Stomach smooth muscle (tissue), 2 donors: Measurements from ENCODE around the gene PDXDC1.
A peak's percentile ranks its signal among the peaks of the same experiment; 100 is the strongest.
"Not testable (repeated sequence)": the region's sequence is repeated elsewhere in the genome, so short reads cannot be mapped to it uniquely, and the experiment has no call there.

Source experiments
- H3K27ac ChIP-seq: one replicate; pipeline ENCODE4 v1.7.0; 2013; ENCODE audit warnings: mild to moderate bottlenecking, low read length, inconsistent platforms
- H3K27me3 ChIP-seq, 2 donors: one replicate each; pipeline ENCODE4 v1.7.0; 2013; ENCODE audit warnings: low read length in 2 of 2; ENCODE audit not compliant: insufficient read depth in 2 of 2, control insufficient read depth in 1 of 2
- H3K36me3 ChIP-seq, 2 donors: one replicate each; pipeline ENCODE4 v1.7.0; 2013; ENCODE audit warnings: low read length in 2 of 2; ENCODE audit not compliant: control insufficient read depth in 2 of 2, insufficient read depth in 2 of 2
- H3K4me1 ChIP-seq: one replicate; pipeline ENCODE4 v1.7.0; 2013; ENCODE audit warnings: low read length; ENCODE audit not compliant: control insufficient read depth, insufficient read depth
- H3K4me3 ChIP-seq, 2 donors: one replicate each; pipeline ENCODE4 v1.7.0; 2013; ENCODE audit warnings: low read length in 2 of 2
- H3K9ac ChIP-seq, 2 donors: one replicate each; pipeline ENCODE4 v1.7.0; 2013; ENCODE audit warnings: low read length in 2 of 2, mild to moderate bottlenecking in 1 of 2
- H3K9me3 ChIP-seq, 2 donors: one replicate each; pipeline ENCODE4 v1.7.0; 2013; ENCODE audit warnings: low read length in 2 of 2; ENCODE audit not compliant: control insufficient read depth in 2 of 2
- donor health status: healthy.
- donor health status: Pancreatic carcinoma.

The PDXDC1 gene

DNA sequence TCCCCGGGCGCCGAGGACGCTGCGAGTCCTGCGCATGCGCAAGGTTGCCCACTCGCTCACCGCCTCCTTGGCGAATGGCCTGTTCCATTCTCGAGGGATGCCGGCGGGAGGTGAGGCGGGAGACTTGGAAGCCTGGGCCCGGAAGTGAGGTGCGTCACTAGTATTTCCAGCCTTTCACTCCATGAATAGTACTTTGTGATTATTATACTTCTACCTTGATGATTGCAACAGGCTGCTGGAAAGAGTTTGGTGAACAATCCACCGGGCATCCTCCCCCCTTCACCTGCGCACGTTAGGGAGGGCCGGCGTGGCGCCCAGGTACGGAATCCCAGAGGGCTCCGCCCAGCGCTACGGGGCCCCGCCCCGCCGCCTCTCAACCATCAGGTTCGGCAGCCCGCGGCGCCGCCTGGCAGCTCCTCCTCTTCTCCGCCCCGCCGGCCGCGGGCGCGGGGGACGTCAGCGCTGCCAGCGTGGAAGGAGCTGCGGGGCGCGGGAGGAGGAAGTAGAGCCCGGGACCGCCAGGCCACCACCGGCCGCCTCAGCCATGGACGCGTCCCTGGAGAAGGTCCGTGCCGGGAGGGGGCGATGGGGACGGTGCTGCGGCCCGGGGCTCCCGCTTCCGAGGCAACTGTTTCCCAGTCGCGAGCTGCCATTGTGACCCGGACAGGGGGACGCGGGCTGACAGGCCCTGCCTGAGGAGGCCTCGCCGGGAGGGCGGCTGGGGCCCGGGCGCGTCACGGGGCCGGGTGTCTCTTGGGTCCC lies at the start of gene PDXDC1:
Gene PDXDC1, plus strand, starts transcription at position 371 of the 762 bp plus-strand sequence. Its CDS starts 174 bp downstream, at position 545.
- Histone ChIP-seq H3K9ac (peak within 1 kb of the TSS; percentile 76 to 84), H3K27ac (peak within 1 kb of the TSS; percentile 81), H3K4me3 (peak within 1 kb of the TSS; percentile 75 to 91)
- not testable (repeated sequence) for H3K27me3 ChIP-seq, H3K4me1 ChIP-seq, H3K36me3 ChIP-seq, H3K9me3 ChIP-seq

- not testable (repeated sequence) for H3K9ac ChIP-seq, H3K4me3 ChIP-seq, H3K9me3 ChIP-seq, H3K4me1 ChIP-seq, H3K27ac ChIP-seq, H3K27me3 ChIP-seq, H3K36me3 ChIP-seq
Measured at GRCh38 chr16:14928064-14928714, 46.6 kb upstream of the PDXDC1 start.

GRCh38 chr16:14929176-14929575 lies 45.6 kb upstream of the PDXDC1 start:
- not testable (repeated sequence) for H3K9ac ChIP-seq, H3K9me3 ChIP-seq, H3K4me1 ChIP-seq, H3K27me3 ChIP-seq, H3K36me3 ChIP-seq, H3K4me3 ChIP-seq, H3K27ac ChIP-seq

GRCh38 chr16:14930246-14930645 lies 44.6 kb upstream of the PDXDC1 start:
- not testable (repeated sequence) for H3K27ac ChIP-seq, H3K9ac ChIP-seq, H3K27me3 ChIP-seq, H3K36me3 ChIP-seq, H3K4me3 ChIP-seq, H3K4me1 ChIP-seq, H3K9me3 ChIP-seq

GRCh38 chr16:14930971-14931370 lies 43.9 kb upstream of the PDXDC1 start:
- not testable (repeated sequence) for H3K27ac ChIP-seq, H3K9me3 ChIP-seq, H3K36me3 ChIP-seq, H3K4me3 ChIP-seq, H3K4me1 ChIP-seq, H3K9ac ChIP-seq, H3K27me3 ChIP-seq

- not testable (repeated sequence) for H3K36me3 ChIP-seq, H3K4me1 ChIP-seq, H3K9me3 ChIP-seq, H3K4me3 ChIP-seq, H3K27me3 ChIP-seq, H3K27ac ChIP-seq, H3K9ac ChIP-seq
Measured at GRCh38 chr16:14932581-14933375, 42.0 kb upstream of the PDXDC1 start.

GRCh38 chr16:14937143-14937542 lies 37.7 kb upstream of the PDXDC1 start, which contains the start of gene NPIPA1:
NPIPA1 (plus strand) TSS chr16:14937443; CDS start chr16:14937443, 0 bp downstream.
- not testable (repeated sequence) for H3K4me1 ChIP-seq, H3K4me3 ChIP-seq, H3K9me3 ChIP-seq, H3K27me3 ChIP-seq, H3K27ac ChIP-seq, H3K9ac ChIP-seq, H3K36me3 ChIP-seq

DNA sequence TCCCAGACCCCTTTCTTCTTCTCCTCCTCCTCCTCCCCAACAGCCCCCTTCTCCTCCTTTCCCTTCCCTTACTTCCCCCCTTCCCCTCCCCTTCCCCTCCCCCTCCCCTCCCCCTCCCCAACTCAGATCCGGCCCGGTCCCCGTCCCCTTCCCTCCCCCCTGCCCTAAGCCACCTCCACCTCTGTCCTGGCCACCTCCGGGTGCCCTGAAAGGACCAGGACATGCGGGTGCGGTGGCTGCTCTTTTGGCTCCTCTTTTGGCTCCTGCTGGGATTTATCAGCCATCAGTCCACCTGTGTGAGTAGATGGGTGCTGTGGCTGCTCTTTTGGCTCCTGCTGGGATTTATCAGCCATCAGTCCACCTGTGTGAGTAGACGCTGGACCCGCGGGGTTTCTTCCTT lies 36.8 kb upstream of the PDXDC1 start:
- H3K9ac ChIP-seq, H3K27me3 ChIP-seq, H3K36me3 ChIP-seq: not testable (repeated sequence)

GRCh38 chr16:14942686-14943085 lies 32.1 kb upstream of the PDXDC1 start:
- not testable (repeated sequence) for H3K9ac ChIP-seq, H3K9me3 ChIP-seq

More for the DNA sequence above, 36.8 kb upstream of the PDXDC1 start:
- H3K9me3 ChIP-seq, H3K4me3 ChIP-seq, H3K27ac ChIP-seq, H3K4me1 ChIP-seq: not testable (repeated sequence)

GRCh38 chr16:14955546-14956231 lies 19.1 kb upstream of the PDXDC1 start:
- H3K36me3 ChIP-seq = no peaks in the 10 kb centered on the region
- no peak overlapping the region for H3K9ac ChIP-seq
- no peaks in the 10 kb centered on the region for H3K9me3 ChIP-seq
- H3K27me3 ChIP-seq = no peaks in the 10 kb centered on the region
- H3K27ac ChIP-seq = no peak overlapping the region
- no peak overlapping the region for H3K4me3 ChIP-seq
- peaks cover 3% of the 10 kb centered on the region for H3K4me1 ChIP-seq

More at GRCh38 chr16:14942686-14943085, 32.1 kb upstream of the PDXDC1 start:
- H3K4me1 ChIP-seq, H3K36me3 ChIP-seq, H3K27ac ChIP-seq, H3K4me3 ChIP-seq, H3K27me3 ChIP-seq: not testable (repeated sequence)
